K562 (cell line): ENCODE results near the gene SGK1. TPM values are rescaled to one million over a fixed set of nuclear protein-coding genes. Genes with fewer than 3 reads are reported as not detected.

Experiments used
- ATF3 ChIP-seq, 2 experiments: fragments of 450-650 bp in 1 of 2; sonication (generic) in 1 of 2; formaldehyde crosslinking in 1 of 2; IDR thresholded peaks in 1 of 2; conservative IDR thresholded peaks in 1 of 2; 2 replicates each; pipeline versions ENCODE4 v1.6.1 to v1.8.1; 2016 to 2023; ENCODE audit warnings: mild to moderate bottlenecking in 2 of 2, moderate library complexity in 2 of 2, inconsistent platforms in 1 of 2, missing genetic modification reagents in 1 of 2
- ESRRA ChIP-seq: fragments of 450-650 bp; IDR thresholded peaks from 2 replicates; pipeline ENCODE4 v1.6.1; 2014; ENCODE audit warnings: low read depth, mild to moderate bottlenecking, moderate library complexity, borderline replicate concordance
- ETV6 ChIP-seq, 3 experiments: fragments of 150-350 bp in 1 of 3; sonication (generic) in 1 of 3; formaldehyde crosslinking in 1 of 3; IDR thresholded peaks; 2 replicates each; pipeline versions ENCODE4 v1.6.1 to v1.8.0; 2014 to 2022; ENCODE audit warnings: borderline replicate concordance in 2 of 3, low read depth in 2 of 3, antibody characterized with exemption in 1 of 3, low read length in 1 of 3, mild to moderate bottlenecking in 1 of 3, missing genetic modification reagents in 1 of 3
- FOSL1 ChIP-seq: fragments of 200-800 bp; sonication (Bioruptor generic); conservative IDR thresholded peaks from 2 replicates; pipeline ENCODE4 v1.6.1; 2016; ENCODE audit warnings: missing genetic modification characterization, missing compliant biosample characterization
- JUN ChIP-seq, 2 experiments: sonication (generic) in 1 of 2; formaldehyde crosslinking in 1 of 2; IDR thresholded peaks; 2 replicates each; pipeline versions ENCODE4 v1.6.1 to v1.8.0; 2012 to 2022; ENCODE audit warnings: borderline replicate concordance in 2 of 2, mild to moderate bottlenecking in 2 of 2, improper control_type of control experiment in 1 of 2, low read depth in 1 of 2, low read length in 1 of 2, missing genetic modification reagents in 1 of 2
- SMARCA5 ChIP-seq: fragments of 450-650 bp; IDR thresholded peaks from 2 replicates; pipeline ENCODE4 v1.6.1; 2016
- ZNF197 ChIP-seq: fragments of 200-800 bp; sonication (Bioruptor generic); IDR thresholded peaks from 2 replicates; pipeline ENCODE4 v1.6.1; 2016; ENCODE audit warnings: low read depth, missing genetic modification characterization, missing compliant biosample characterization
- ZNF407 ChIP-seq: fragments of 450-650 bp; IDR thresholded peaks from 2 replicates; pipeline ENCODE4 v1.6.1; 2016; ENCODE audit warnings: low read depth
- ZNF584 ChIP-seq: fragments of 200-800 bp; sonication (Bioruptor generic); IDR thresholded peaks from 2 replicates; pipeline ENCODE4 v1.6.1; 2016; ENCODE audit warnings: low read depth, mild to moderate bottlenecking, missing genetic modification characterization, missing compliant biosample characterization
- ZNF592 ChIP-seq: fragments of 450-650 bp; IDR thresholded peaks from 2 replicates; pipeline ENCODE4 v1.6.1; 2017; ENCODE audit warnings: antibody characterized with exemption, mild to moderate bottlenecking
- polyA plus RNA-seq, 8 experiments: library from polyadenylated mRNA; depleted of rRNA in 4 of 8; stranded (reverse) in 5 of 8; unstranded in 3 of 8; fragments of >200 nt; fragmentation: Nextera tagmentation in 2 of 8; fragmentation: Illumina TruSeq in 1 of 8; extraction: Ambion mirVana in 2 of 8; extraction: Trizol in 1 of 8; gene quantifications; 2 replicates each; pipeline versions ENCODE4 v1.2.1 to v1.2.3, GENCODE V29; 2011 to 2014; ENCODE audit warnings: inconsistent platforms in 1 of 8, missing spikeins in 1 of 8
- total RNA-seq, 7 experiments: library from RNA; depleted of rRNA in 6 of 7; stranded (reverse); fragments of >200 nt in 6 of 7; fragmentation: Illumina TruSeq in 2 of 7; extraction: Trizol in 2 of 7; gene quantifications; 2 replicates each; pipeline versions ENCODE4 v1.2.1 to v1.2.3, GENCODE V29; 2011 to 2021; ENCODE audit warnings: low replicate concordance in 1 of 7

SGK1 gene
- total and polyA plus RNA-seq, 9 of the 15 experiments (the other 6 are each of a cell fraction or from before 2014, with no cell fraction given) = 3.5 to 7.2 (median 3.9) TPM

- peak; percentile 87 for TF ChIP-seq ATF3 (IDR thresholded peaks at IDR 0.05)
- no peak for TF ChIP-seq ATF3 (CRISPR knock-in tag; conservative IDR thresholded peaks at IDR 0.05)
- peak; percentile 95 for TF ChIP-seq FOSL1 (tag)
- peak; percentile 65; the same call in 1 of the 2 replicates for TF ChIP-seq ZNF592
- 0 out of 2 replicates have a peak, but pooled peaks have one; percentile 16 for TF ChIP-seq ZNF407
- TF ChIP-seq ZNF197 (CRISPR knock-in tag) = no peak
- no peak for TF ChIP-seq ESRRA
- TF ChIP-seq ETV6 (IDR thresholded peaks at IDR 0.05; ENCODE audit: borderline replicate concordance in 1 of 2, low read depth in 2 of 2, low read length in 1 of 2) = no peak
- no peak for TF ChIP-seq ETV6 (CRISPR knock-in tag; IDR thresholded peaks at IDR 0.05; ENCODE audit: borderline replicate concordance)
- TF ChIP-seq JUN (IDR thresholded peaks at IDR 0.05; ENCODE audit: borderline replicate concordance, low read depth, low read length) = peak; percentile 42; the same call in 1 of the 2 replicates
- no peak for TF ChIP-seq JUN (CRISPR knock-in tag; IDR thresholded peaks at IDR 0.05; ENCODE audit: borderline replicate concordance)
- TF ChIP-seq SMARCA5 = no peak
- 0 out of 2 replicates have a peak, but pooled peaks have one; percentile 70 for TF ChIP-seq ZNF584 (CRISPR knock-in tag)
Observed at GRCh38 chr6:134235937-134236751, 81.8 kb downstream of the SGK1 start (continued).
